MG63 (cell line): ENCODE measurements around the gene PELI3. TPM values are rescaled to one million over a fixed set of nuclear protein-coding genes. Genes with fewer than 3 reads are reported as not detected.
"Not testable (repeated sequence)": the region's sequence is repeated elsewhere in the genome, so short reads cannot be mapped to it uniquely, and the experiment has no call there.

Source experiments
- DNase-seq: peaks from one replicate; pipeline ENCODE4 v3.0.0-alpha.2; 2020
- H3K27me3 ChIP-seq: fragments of 250-450 bp; sonication (Bioruptor Pico); 2 replicates; pipeline ENCODE4 v1.5.1; 2020; ENCODE audit warnings: mild to moderate bottlenecking, moderate library complexity
- H3K36me3 ChIP-seq: fragments of 250-450 bp; sonication (Bioruptor Pico); 2 replicates; pipeline ENCODE4 v1.5.1; 2020; ENCODE audit warnings: mild to moderate bottlenecking, moderate library complexity
- H3K4me3 ChIP-seq: fragments of 250-450 bp; sonication (Bioruptor Pico); 2 replicates; pipeline ENCODE4 v1.5.1; 2020; ENCODE audit warnings: mild to moderate bottlenecking, moderate library complexity
- H3K9me3 ChIP-seq: fragments of 250-450 bp; sonication (Bioruptor Pico); 2 replicates; pipeline ENCODE4 v1.5.1; 2020; ENCODE audit warnings: mild to moderate bottlenecking, moderate library complexity
- total RNA-seq: library from RNA; depleted of rRNA; stranded (reverse); fragments of >200 nt; shearing (Covaris generic); gene quantifications from 2 replicates; pipeline ENCODE4 v1.2.3, GENCODE V29; 2014; ENCODE audit warnings: low replicate concordance

The PELI3 gene
- total RNA-seq, 1 experiment from 2014 or later, result 7.3 TPM

GRCh38 chr11:66438504-66439466, 27.9 kb upstream of the PELI3 start, which contains the start of gene MRPL11:
Gene MRPL11, minus strand, starts transcription at chr11:66438848. Its CDS starts 94 bp downstream, at chr11:66438754.
- H3K36me3 ChIP-seq, result peaks cover 8% of the 10 kb centered on the region
- DNase-seq, result peak; percentile 89
- H3K4me3 ChIP-seq, result peak within 1 kb of the TSS; percentile 81
- H3K27me3 ChIP-seq, result no peaks in the 10 kb centered on the region
- no peaks in the 10 kb centered on the region for H3K9me3 ChIP-seq

GRCh38 chr11:66440101-66440939, 26.4 kb upstream of the PELI3 start:
- H3K9me3 ChIP-seq, DNase-seq, H3K36me3 ChIP-seq, H3K27me3 ChIP-seq, H3K4me3 ChIP-seq: not testable (repeated sequence)

- not testable (repeated sequence) for H3K36me3 ChIP-seq, H3K4me3 ChIP-seq, H3K27me3 ChIP-seq, H3K9me3 ChIP-seq, DNase-seq
These were observed 25.8 kb upstream of the PELI3 start for GRCh38 chr11:66440940-66441282.

- Histone ChIP-seq H3K27me3 (no peaks in the 10 kb centered on the region), H3K36me3 (no peaks in the 10 kb centered on the region), H3K4me3 (no peak overlapping the region), H3K9me3 (no peaks in the 10 kb centered on the region)
- peak; percentile 55 for DNase-seq
These were observed 23.1 kb upstream of the PELI3 start for GRCh38 chr11:66443602-66444001.

- no peaks in the 10 kb centered on the region for H3K36me3 ChIP-seq
- no peaks in the 10 kb centered on the region for H3K27me3 ChIP-seq
- DNase-seq, result no peak
These were observed 19.7 kb upstream of the PELI3 start for GRCh38 chr11:66447012-66447411.

GRCh38 chr11:66448523-66448922, 18.2 kb upstream of the PELI3 start:
- DNase-seq, result no peak
- H3K4me3 ChIP-seq, result no peak overlapping the region
- no peaks in the 10 kb centered on the region for H3K36me3 ChIP-seq
- no peaks in the 10 kb centered on the region for H3K27me3 ChIP-seq
- H3K9me3 ChIP-seq, result no peaks in the 10 kb centered on the region

More at GRCh38 chr11:66447012-66447411, 19.7 kb upstream of the PELI3 start:
- H3K4me3 ChIP-seq, result no peak overlapping the region
- H3K9me3 ChIP-seq, result no peaks in the 10 kb centered on the region

GRCh38 chr11:66450560-66450959, 16.1 kb upstream of the PELI3 start:
- Histone ChIP-seq H3K27me3 (no peaks in the 10 kb centered on the region; the same call in 1 of the 2 replicates), H3K36me3 (no peaks in the 10 kb centered on the region), H3K4me3 (no peak overlapping the region), H3K9me3 (no peaks in the 10 kb centered on the region)
- DNase-seq, result no peak

GRCh38 chr11:66451663-66452062, 15.0 kb upstream of the PELI3 start:
- Histone ChIP-seq H3K27me3 (no peaks in the 10 kb centered on the region; the same call in 1 of the 2 replicates), H3K36me3 (no peaks in the 10 kb centered on the region), H3K9me3 (no peaks in the 10 kb centered on the region), H3K4me3 (no peak overlapping the region)
- DNase-seq, result no peak

- Histone ChIP-seq H3K27me3 (no peaks in the 10 kb centered on the region; the same call in 1 of the 2 replicates), H3K36me3 (no peaks in the 10 kb centered on the region), H3K4me3 (no peak overlapping the region), H3K9me3 (no peaks in the 10 kb centered on the region)
- no peak for DNase-seq
These were observed 12.5 kb upstream of the PELI3 start for GRCh38 chr11:66454247-66454646.

- no peaks in the 10 kb centered on the region; the same call in 1 of the 2 replicates for H3K27me3 ChIP-seq
- no peaks in the 10 kb centered on the region for H3K36me3 ChIP-seq
- DNase-seq, result no peak
- H3K9me3 ChIP-seq, result no peaks in the 10 kb centered on the region
- no peak overlapping the region for H3K4me3 ChIP-seq
These were observed 11.9 kb upstream of the PELI3 start for GRCh38 chr11:66454828-66455227.

- no peaks in the 10 kb centered on the region for H3K36me3 ChIP-seq
- DNase-seq, result no peak
These were observed 8.9 kb upstream of the PELI3 start for GRCh38 chr11:66457826-66458225.

GRCh38 chr11:66459138-66459778, 7.4 kb upstream of the PELI3 start:
- DNase-seq, result no peak
- Histone ChIP-seq H3K27me3 (no peaks in the 10 kb centered on the region), H3K36me3 (no peaks in the 10 kb centered on the region), H3K9me3 (0 out of 2 replicates have a peak, but pooled peaks cover 2% of the 10 kb centered on the region), H3K4me3 (no peak overlapping the region)

More at GRCh38 chr11:66457826-66458225, 8.9 kb upstream of the PELI3 start:
- Histone ChIP-seq H3K9me3 (0 out of 2 replicates have a peak, but pooled peaks cover 2% of the 10 kb centered on the region), H3K4me3 (no peak overlapping the region), H3K27me3 (no peaks in the 10 kb centered on the region; the same call in 1 of the 2 replicates)

- no peak for DNase-seq
- no peaks in the 10 kb centered on the region for H3K27me3 ChIP-seq
- H3K36me3 ChIP-seq, result no peaks in the 10 kb centered on the region
- 0 out of 2 replicates have a peak, but pooled peaks cover 2% of the 10 kb centered on the region for H3K9me3 ChIP-seq
- H3K4me3 ChIP-seq, result no peak overlapping the region
These were observed 4.7 kb upstream of the PELI3 start for GRCh38 chr11:66462010-66462409.

GRCh38 chr11:66462911-66463310, 3.8 kb upstream of the PELI3 start:
- no peak for DNase-seq
- Histone ChIP-seq H3K27me3 (no peaks in the 10 kb centered on the region), H3K4me3 (no peak overlapping the region), H3K36me3 (no peaks in the 10 kb centered on the region), H3K9me3 (0 out of 2 replicates have a peak, but pooled peaks cover 2% of the 10 kb centered on the region)

- not testable (repeated sequence) for H3K27me3 ChIP-seq, H3K4me3 ChIP-seq, H3K36me3 ChIP-seq, DNase-seq, H3K9me3 ChIP-seq
These were observed 2.6 kb upstream of the PELI3 start for GRCh38 chr11:66464116-66464515.

GRCh38 chr11:66464916-66465315, 1.8 kb upstream of the PELI3 start:
- Histone ChIP-seq H3K36me3 (no peaks in the 10 kb centered on the region), H3K4me3 (no peak overlapping the region), H3K27me3 (no peaks in the 10 kb centered on the region), H3K9me3 (0 out of 2 replicates have a peak, but pooled peaks cover 2% of the 10 kb centered on the region)
- DNase-seq, result no peak
